HepG2 (cell line): ENCODE data around the gene ZFAND3. TPM values are rescaled to one million over a fixed set of nuclear protein-coding genes. Genes with fewer than 3 reads are reported as not detected.
"Not testable (repeated sequence)": the region's sequence is repeated elsewhere in the genome, so short reads cannot be mapped to it uniquely, and the experiment has no call there.

Source experiments
- ATAC-seq: fragments of 200-7000 bp; cut with Tn5 transposase; 3 replicates; pipeline ENCODE4 v1.9.1; 2020; ENCODE audit warnings: mild to moderate bottlenecking, moderate library complexity
- BruUV-seq: library from RNA; stranded (reverse); fragments of 400-500 nt; replicated peaks from 2 replicates; lab custom pipeline; 2021; lab: Mats Ljungman, UMichigan
- CTCF ChIA-PET: fragments of 300-600 bp; formaldehyde crosslinking; extraction: SDS; loops from one replicate; lab custom pipeline; 2021; ENCODE audit warnings: low total read pairs, inconsistent platforms, low intra/inter-chr PET ratio; lab: Yijun Ruan, JAX
- POLR2A ChIA-PET: fragments of 350-600 bp; sonication (Branson Sonifier 250); formaldehyde crosslinking; loops from one replicate; lab custom pipeline; 2020; ENCODE audit warnings: antibody characterized with exemption, inconsistent platforms; lab: Yijun Ruan, JAX
- DNase-seq: peaks from one replicate; pipeline ENCODE4 v3.0.0-alpha.2; 2015; ENCODE audit warnings: low spot score
- FAIRE-seq: peaks from 3 replicates; lab custom pipeline; 2011; peaks lifted over from hg19 to GRCh38; lab: Jason Lieb, UNC
- H2AFZ ChIP-seq: one replicate; pipeline ENCODE4 v1.6.1; 2011; ENCODE audit warnings: low read length, inconsistent platforms
- H3K27ac ChIP-seq: fragments of 300-600 bp; 3 replicates; pipeline ENCODE4 v1.8.0; 2011; ENCODE audit warnings: mixed run types, mild to moderate bottlenecking, mixed read lengths, low read length, inconsistent platforms; ENCODE audit not compliant: insufficient read depth; ENCODE audit errors: extremely low read length
- H3K27me3 ChIP-seq, 2 experiments: fragments of 200-600 bp in 1 of 2; 2 replicates in 1 of 2; 3 replicates in 1 of 2; pipeline versions ENCODE4 v1.6.0 to v1.8.0; 2011; ENCODE audit warnings: low read length in 2 of 2, mild to moderate bottlenecking in 2 of 2, moderate library complexity in 2 of 2, inconsistent platforms in 1 of 2; ENCODE audit not compliant: insufficient read depth in 2 of 2, control insufficient read depth in 1 of 2
- H3K36me3 ChIP-seq, 2 experiments: fragments of 200-600 bp in 1 of 2; replicated peaks in 1 of 2; 2 replicates in 1 of 2; 3 replicates in 1 of 2; pipeline versions ENCODE4 v1.5.1 to v1.8.0; 2011; ENCODE audit warnings: low read length in 2 of 2, inconsistent platforms in 1 of 2; ENCODE audit not compliant: insufficient read depth in 2 of 2, control insufficient read depth in 1 of 2
- H3K4me1 ChIP-seq: 2 replicates; pipeline ENCODE4 v1.5.1; 2012; ENCODE audit warnings: low read length, inconsistent platforms; ENCODE audit not compliant: insufficient read depth
- H3K4me2 ChIP-seq: 2 replicates; pipeline ENCODE4 v1.6.0; 2011; ENCODE audit warnings: low read depth, low read length, inconsistent platforms
- H3K4me3 ChIP-seq, 3 experiments: fragments of 200-600 bp in 1 of 3; sonication (generic), shearing (Covaris generic) in 1 of 3; replicated peaks in 1 of 3; 2 replicates each; pipeline ENCODE4 v1.5.1; 2011 to 2016; ENCODE audit warnings: low read length in 3 of 3, inconsistent platforms in 2 of 3, low read depth in 2 of 3, mild to moderate bottlenecking in 2 of 3, control low read depth in 1 of 3, mixed read lengths in 1 of 3; ENCODE audit not compliant: insufficient read depth in 1 of 3
- H3K79me2 ChIP-seq: one replicate; pipeline ENCODE4 v1.6.1; 2011; ENCODE audit warnings: low read length, inconsistent platforms; ENCODE audit not compliant: insufficient read depth
- H3K9ac ChIP-seq: 2 replicates; pipeline ENCODE4 v1.6.0; 2011; ENCODE audit warnings: mild to moderate bottlenecking, low read depth, low read length, inconsistent platforms; ENCODE audit not compliant: insufficient read depth
- H3K9me3 ChIP-seq: 2 replicates; pipeline ENCODE4 v1.5.1; 2012; ENCODE audit warnings: mild to moderate bottlenecking, low read length
- H4K20me1 ChIP-seq: 2 replicates; pipeline ENCODE4 v1.6.0; 2011; ENCODE audit warnings: inconsistent platforms, mild to moderate bottlenecking, low read length, moderate library complexity; ENCODE audit not compliant: insufficient read depth
- HOXD1 ChIP-seq: sonication (generic); formaldehyde crosslinking; IDR thresholded peaks from 2 replicates; pipeline ENCODE4 v1.5.0; 2020; ENCODE audit warnings: missing genetic modification reagents
- MYPOP ChIP-seq: sonication (generic); formaldehyde crosslinking; IDR thresholded peaks from 2 replicates; pipeline ENCODE4 v1.8.1; 2023; ENCODE audit warnings: mild to moderate bottlenecking, moderate library complexity, missing genetic modification reagents
- ZHX2 ChIP-seq, 2 experiments: sonication (generic) in 1 of 2; formaldehyde crosslinking in 1 of 2; IDR thresholded peaks; 2 replicates each; pipeline versions ENCODE4 v1.6.1 to v1.9.0; 2014 to 2022; ENCODE audit warnings: antibody characterized with exemption in 1 of 2, borderline replicate concordance in 1 of 2, inconsistent platforms in 1 of 2, low read depth in 1 of 2, missing genetic modification reagents in 1 of 2
- ZNF20 ChIP-seq: sonication (generic); formaldehyde crosslinking; IDR thresholded peaks from 2 replicates; pipeline ENCODE4 v1.4.0; 2020; ENCODE audit warnings: mild to moderate bottlenecking, moderate library complexity, missing genetic modification reagents
- ZNF740 ChIP-seq: sonication (generic); formaldehyde crosslinking; IDR thresholded peaks from 2 replicates; pipeline ENCODE4 v1.4.0; 2020; ENCODE audit warnings: missing genetic modification reagents
- ZNF782 ChIP-seq: sonication (generic); formaldehyde crosslinking; IDR thresholded peaks from 2 replicates; pipeline ENCODE4 v1.4.0; 2020; ENCODE audit warnings: missing genetic modification reagents, mild to moderate bottlenecking, borderline replicate concordance
- ZNF841 ChIP-seq: sonication (generic); formaldehyde crosslinking; IDR thresholded peaks from 2 replicates; pipeline ENCODE4 v1.8.1; 2023; ENCODE audit warnings: missing genetic modification reagents, borderline replicate concordance
- WGBS: methylation state at CpG from one replicate; pipeline ENCODE4 v1.1.6; 2017; ENCODE audit warnings: low lambda C conversion rate; 5-methylcytosine and 5-hydroxymethylcytosine counted together
- in situ Hi-C: cut with HindIII; loops from 2 replicates; pipeline ENCODE4 v1.10.0; 2017; ENCODE audit warnings: low pct_unique_long_range_greater_than_20kb; ENCODE audit not compliant: extremely low pct_ligation_motif_present
- intact Hi-C: fragments of 100-400 bp; cut with micrococcal nuclease; formaldehyde crosslinking; loops from one replicate; pipeline ENCODE4 v1.10.0; 2022; ENCODE audit not compliant: unreplicated experiment
- polyA plus RNA-seq, 8 experiments: library from polyadenylated mRNA; depleted of rRNA in 3 of 8; stranded (reverse) in 7 of 8; unstranded in 1 of 8; fragments of >200 nt; fragmentation: Illumina TruSeq in 4 of 8; extraction: Trizol in 4 of 8; gene quantifications; 2 replicates each; pipeline versions ENCODE4 v1.2.1 to v1.2.3, GENCODE V29; 2011 to 2016; ENCODE audit warnings: low read depth in 4 of 8, missing spikeins in 1 of 8, mixed read lengths in 1 of 8; ENCODE audit not compliant: insufficient read depth in 1 of 8
- total RNA-seq, 5 experiments: library from RNA; depleted of rRNA; stranded (reverse); fragments of >200 nt; fragmentation: Illumina TruSeq; extraction: Trizol; gene quantifications; 2 replicates each; pipeline ENCODE4 v1.2.3, GENCODE V29; 2016; ENCODE audit warnings: low read depth in 1 of 5
- TF ChIP-seq, protein P1 (sequence below): sonication (generic); formaldehyde crosslinking; IDR thresholded peaks from 2 replicates; pipeline ENCODE4 v1.9.0; 2021; ENCODE audit warnings: missing genetic modification reagents, mild to moderate bottlenecking, borderline replicate concordance

The ZFAND3 gene
- total and polyA plus RNA-seq, 2 of the 13 experiments (the other 11 are each of a cell fraction or from before 2014, with no cell fraction given) = 16.4 to 17.1 TPM

DNA sequence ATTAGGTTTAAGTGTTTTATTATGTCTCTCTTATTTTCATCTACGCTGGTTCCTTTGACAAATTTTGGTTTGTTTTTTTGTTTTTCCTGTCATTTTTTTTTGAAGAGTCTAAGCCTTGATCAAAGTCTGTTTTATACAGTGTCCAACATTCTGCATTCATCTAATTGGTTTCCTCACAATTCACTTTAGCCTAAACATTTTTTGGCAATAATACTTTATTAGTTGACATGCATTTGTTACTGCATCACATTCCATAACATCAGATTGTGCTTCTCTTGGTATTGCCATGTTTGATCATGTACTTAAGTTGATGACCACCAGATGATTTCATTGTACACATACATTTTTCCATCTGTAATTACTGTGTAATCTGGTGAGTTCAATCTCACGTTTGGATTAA is 173.2 kb downstream of the ZFAND3 start:
- intact Hi-C loops = no loop called here
- H3K9me3 ChIP-seq = no peaks in the 10 kb centered on the region
- no peaks in the 10 kb centered on the region for H3K36me3 ChIP-seq
- ATAC-seq (no peak), DNase-seq (no peak)
- peaks cover 30% of the 10 kb centered on the region for H3K79me2 ChIP-seq
- H4K20me1 ChIP-seq = peaks cover 10% of the 10 kb centered on the region; the same call in 1 of the 2 replicates
- CTCF ChIA-PET = no interaction called here
- BruUV-seq = no TSS peak
- no peak overlapping the region for H3K4me2 ChIP-seq
- POLR2A ChIA-PET = no interaction called here
- no peak overlapping the region for H2AFZ ChIP-seq
- H3K4me3 ChIP-seq = no peak overlapping the region
- WGBS = 95% methylated on average over 2 of the region's 2 CpGs
- no peak for TF ChIP-seq MYPOP (CRISPR knock-in tag)
- no peak for TF ChIP-seq ZNF841 (CRISPR knock-in tag)
- no peak for TF ChIP-seq ZNF20 (CRISPR knock-in tag)
- no peak for TF ChIP-seq ZHX2 (IDR thresholded peaks at IDR 0.05; ENCODE audit: low read depth)
- no peak for TF ChIP-seq ZHX2 (CRISPR knock-in tag; IDR thresholded peaks at IDR 0.05; ENCODE audit: borderline replicate concordance)
- TF ChIP-seq HOXD1 (CRISPR knock-in tag) = no peak
- TF ChIP-seq, protein P1, sequence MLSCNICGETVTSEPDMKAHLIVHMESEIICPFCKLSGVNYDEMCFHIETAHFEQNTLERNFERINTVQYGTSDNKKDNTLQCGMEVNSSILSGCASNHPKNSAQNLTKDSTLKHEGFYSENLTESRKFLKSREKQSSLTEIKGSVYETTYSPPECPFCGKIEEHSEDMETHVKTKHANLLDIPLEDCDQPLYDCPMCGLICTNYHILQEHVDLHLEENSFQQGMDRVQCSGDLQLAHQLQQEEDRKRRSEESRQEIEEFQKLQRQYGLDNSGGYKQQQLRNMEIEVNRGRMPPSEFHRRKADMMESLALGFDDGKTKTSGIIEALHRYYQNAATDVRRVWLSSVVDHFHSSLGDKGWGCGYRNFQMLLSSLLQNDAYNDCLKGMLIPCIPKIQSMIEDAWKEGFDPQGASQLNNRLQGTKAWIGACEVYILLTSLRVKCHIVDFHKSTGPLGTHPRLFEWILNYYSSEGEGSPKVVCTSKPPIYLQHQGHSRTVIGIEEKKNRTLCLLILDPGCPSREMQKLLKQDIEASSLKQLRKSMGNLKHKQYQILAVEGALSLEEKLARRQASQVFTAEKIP = no peak
- no peak for TF ChIP-seq ZNF782 (CRISPR knock-in tag)
- TF ChIP-seq ZNF740 (CRISPR knock-in tag) = no peak
- TF ChIP-seq, all 625 proteins: peak for 0
- no peaks in the 10 kb centered on the region for H3K27me3 ChIP-seq
- in situ Hi-C loops = no loop called here
- H3K9ac ChIP-seq = no peak overlapping the region
- H3K4me1 ChIP-seq = peaks cover 17% of the 10 kb centered on the region
- H3K27ac ChIP-seq = no peak overlapping the region
- no peak for FAIRE-seq

DNA sequence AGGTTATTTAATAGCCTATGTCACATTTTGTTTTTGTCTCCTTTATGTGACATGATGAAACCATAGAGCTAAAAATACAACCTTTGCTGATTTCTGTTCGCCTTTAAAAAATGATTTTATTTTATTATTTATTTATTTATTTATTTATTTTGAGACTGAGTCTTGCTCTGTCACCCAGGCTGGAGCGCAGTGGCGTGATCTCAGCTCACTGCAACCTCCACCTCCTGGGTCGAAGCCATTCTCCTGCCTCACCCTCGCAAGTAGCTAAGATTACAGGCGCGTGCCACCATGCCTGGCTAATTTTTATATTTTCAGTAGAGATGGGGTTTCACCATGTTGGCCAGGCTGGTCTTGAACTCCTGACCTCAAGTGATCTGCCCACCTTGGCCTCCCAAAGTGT is 173.7 kb downstream of the ZFAND3 start:
- H3K9ac ChIP-seq, intact Hi-C loops, ATAC-seq, in situ Hi-C loops, H3K27me3 ChIP-seq, FAIRE-seq, BruUV-seq, H2AFZ ChIP-seq, H3K9me3 ChIP-seq, H4K20me1 ChIP-seq, H3K4me2 ChIP-seq, POLR2A ChIA-PET, H3K4me3 ChIP-seq, DNase-seq, CTCF ChIA-PET, H3K36me3 ChIP-seq, H3K27ac ChIP-seq: not testable (repeated sequence)
- 98% methylated on average over 7 of the region's 7 CpGs for WGBS
- peaks cover 30% of the 10 kb centered on the region for H3K79me2 ChIP-seq
- H3K4me1 ChIP-seq = peaks cover 12% of the 10 kb centered on the region
